ENCODE measurements around the gene TMEM258.

TMEM258 gene

GRCh38 chr11:61775606-61776554 lies 16.5 kb downstream of the TMEM258 start:
- DNase-seq (ENCODE audit: extremely low spot score) = no peak
- ChIA-PET POLR2A (no interaction called here), CTCF (interaction anchor here (0.7 kb wide), 1 partner anchor 122 kb away, joined by 3 read pairs; no protein-coding TSS in a partner anchor)
- TF ChIP-seq SP1 (IDR thresholded peaks at IDR 0.05) (no peak), LEF1 (IDR thresholded peaks at IDR 0.05; ENCODE audit: borderline replicate concordance) (no peak), NFRKB (IDR thresholded peaks at IDR 0.05) (no peak), L3MBTL2 (conservative IDR thresholded peaks at IDR 0.05) (no peak), FOXM1 (IDR thresholded peaks at IDR 0.05; ENCODE audit: borderline replicate concordance) (no peak), BHLHE40 (IDR thresholded peaks at IDR 0.05; ENCODE audit: borderline replicate concordance) (no peak), ELF4 (IDR thresholded peaks at IDR 0.05) (no peak), TARDBP (IDR thresholded peaks at IDR 0.05) (no peak), ZNF384 (IDR thresholded peaks at IDR 0.05) (no peak), FOXK2 (IDR thresholded peaks at IDR 0.05) (no peak), HDGF (IDR thresholded peaks at IDR 0.05; ENCODE audit: borderline replicate concordance) (no peak), PKNOX1 (IDR thresholded peaks at IDR 0.05) (no peak), FOXA1 (IDR thresholded peaks at IDR 0.05) (no peak), ARNT (IDR thresholded peaks at IDR 0.05) (no peak), SUZ12 (IDR thresholded peaks at IDR 0.05) (no peak), CTBP1 (IDR thresholded peaks at IDR 0.05; ENCODE audit: borderline replicate concordance) (no peak)

- ChIA-PET CTCF (interaction anchor here (0.7 kb wide), 1 partner anchor 122 kb away, joined by 3 read pairs; no protein-coding TSS in a partner anchor), POLR2A (no interaction called here)
- no peak for DNase-seq (ENCODE audit: extremely low spot score)
- no peak for TF ChIP-seq ELF4 (IDR thresholded peaks at IDR 0.05)
- TF ChIP-seq BHLHE40 (IDR thresholded peaks at IDR 0.05; ENCODE audit: borderline replicate concordance) = no peak
- TF ChIP-seq L3MBTL2 (conservative IDR thresholded peaks at IDR 0.05) = no peak
- no peak for TF ChIP-seq FOXK2 (IDR thresholded peaks at IDR 0.05)
- no peak for TF ChIP-seq ARNT (IDR thresholded peaks at IDR 0.05)
- TF ChIP-seq SUZ12 (IDR thresholded peaks at IDR 0.05) = no peak
- TF ChIP-seq LEF1 (IDR thresholded peaks at IDR 0.05; ENCODE audit: borderline replicate concordance) = no peak
- TF ChIP-seq FOXA1 (IDR thresholded peaks at IDR 0.05) = no peak
- no peak for TF ChIP-seq SP1 (IDR thresholded peaks at IDR 0.05)
- TF ChIP-seq HDGF (IDR thresholded peaks at IDR 0.05; ENCODE audit: borderline replicate concordance) = no peak
- no peak for TF ChIP-seq FOXM1 (IDR thresholded peaks at IDR 0.05; ENCODE audit: borderline replicate concordance)
- TF ChIP-seq NFRKB (IDR thresholded peaks at IDR 0.05) = no peak
- TF ChIP-seq ZNF384 (IDR thresholded peaks at IDR 0.05) = no peak
- no peak for TF ChIP-seq TARDBP (IDR thresholded peaks at IDR 0.05)
- TF ChIP-seq CTBP1 (IDR thresholded peaks at IDR 0.05; ENCODE audit: borderline replicate concordance) = no peak
- no peak for TF ChIP-seq PKNOX1 (IDR thresholded peaks at IDR 0.05)
These were observed 17.3 kb downstream of the TMEM258 start for GRCh38 chr11:61775106-61775505.

- POLR2A ChIA-PET = interaction anchor here (1.0 kb wide), 1 partner anchor 18 kb away, joined by 3 read pairs; the partner anchor contains the start of genes FEN1 and TMEM258
- DNase-seq (ENCODE audit: extremely low spot score) = no peak
These were observed 18.0 kb downstream of the TMEM258 start for GRCh38 chr11:61774411-61774810.

GRCh38 chr11:61773809-61774208 lies 18.6 kb downstream of the TMEM258 start:
- no peak for DNase-seq (ENCODE audit: extremely low spot score)
- TF ChIP-seq SUZ12 (IDR thresholded peaks at IDR 0.05) (no peak), NFRKB (IDR thresholded peaks at IDR 0.05) (no peak), L3MBTL2 (conservative IDR thresholded peaks at IDR 0.05) (no peak), FOXK2 (IDR thresholded peaks at IDR 0.05) (no peak), PKNOX1 (IDR thresholded peaks at IDR 0.05) (no peak), ZNF384 (IDR thresholded peaks at IDR 0.05) (no peak), ARNT (IDR thresholded peaks at IDR 0.05) (no peak), ELF4 (IDR thresholded peaks at IDR 0.05) (no peak), FOXM1 (IDR thresholded peaks at IDR 0.05; ENCODE audit: borderline replicate concordance) (no peak), FOXA1 (IDR thresholded peaks at IDR 0.05) (no peak), CTBP1 (IDR thresholded peaks at IDR 0.05; ENCODE audit: borderline replicate concordance) (no peak)
- CTCF ChIA-PET = no interaction called here
- POLR2A ChIA-PET = interaction anchor here (1.0 kb wide), 1 partner anchor 19 kb away, joined by 3 read pairs; the partner anchor contains the start of genes FEN1 and TMEM258

More at GRCh38 chr11:61774411-61774810, 18.0 kb downstream of the TMEM258 start:
- CTCF ChIA-PET = no interaction called here
- TF ChIP-seq BHLHE40 (IDR thresholded peaks at IDR 0.05; ENCODE audit: borderline replicate concordance) = no peak
- TF ChIP-seq FOXA1 (IDR thresholded peaks at IDR 0.05) = no peak
- no peak for TF ChIP-seq PKNOX1 (IDR thresholded peaks at IDR 0.05)
- no peak for TF ChIP-seq FOXM1 (IDR thresholded peaks at IDR 0.05; ENCODE audit: borderline replicate concordance)
- TF ChIP-seq LEF1 (IDR thresholded peaks at IDR 0.05; ENCODE audit: borderline replicate concordance) = no peak
- TF ChIP-seq ELF4 (IDR thresholded peaks at IDR 0.05) = no peak
- TF ChIP-seq ZNF384 (IDR thresholded peaks at IDR 0.05) = no peak
- TF ChIP-seq SP1 (IDR thresholded peaks at IDR 0.05) = no peak
- no peak for TF ChIP-seq FOXK2 (IDR thresholded peaks at IDR 0.05)
- TF ChIP-seq L3MBTL2 (conservative IDR thresholded peaks at IDR 0.05) = no peak
- no peak for TF ChIP-seq NFRKB (IDR thresholded peaks at IDR 0.05)
- no peak for TF ChIP-seq TARDBP (IDR thresholded peaks at IDR 0.05)
- TF ChIP-seq SUZ12 (IDR thresholded peaks at IDR 0.05) = no peak
- no peak for TF ChIP-seq CTBP1 (IDR thresholded peaks at IDR 0.05; ENCODE audit: borderline replicate concordance)
- TF ChIP-seq ARNT (IDR thresholded peaks at IDR 0.05) = no peak
- TF ChIP-seq HDGF (IDR thresholded peaks at IDR 0.05; ENCODE audit: borderline replicate concordance) = no peak

Measured in HEK293T (cell line).